GM19023 (cell line): ENCODE results near the gene PLA2G2D.

Source experiments
- ATAC-seq: cut with Tn5 transposase; IDR thresholded peaks from one replicate; pipeline ENCODE4 v1.9.1; 2021; ENCODE audit warnings: mild to moderate bottlenecking, moderate library complexity; ENCODE audit not compliant: unreplicated experiment

The PLA2G2D gene

GRCh38 chr1:20119347-20119746, at the start of gene PLA2G2D:
PLA2G2D (minus strand) TSS chr1:20119536; CDS start chr1:20119498, 38 bp downstream.
- no peak for ATAC-seq

- ATAC-seq = no peak
Measured at GRCh38 chr1:20168564-20169491, 49.5 kb upstream of the PLA2G2D start.

GRCh38 chr1:20167126-20167525, 47.8 kb upstream of the PLA2G2D start:
- ATAC-seq = no peak

GRCh38 chr1:20166051-20166450, 46.7 kb upstream of the PLA2G2D start:
- ATAC-seq = no peak

GRCh38 chr1:20165522-20165951, 46.2 kb upstream of the PLA2G2D start:
- ATAC-seq = no peak

GRCh38 chr1:20164694-20165202, 45.4 kb upstream of the PLA2G2D start:
- ATAC-seq = no peak

- ATAC-seq = no peak
Measured at GRCh38 chr1:20160034-20160433, 40.7 kb upstream of the PLA2G2D start.

- no peak for ATAC-seq
Measured at GRCh38 chr1:20158358-20159070, 39.2 kb upstream of the PLA2G2D start.

GRCh38 chr1:20154301-20154831, 35.0 kb upstream of the PLA2G2D start:
- no peak for ATAC-seq

GRCh38 chr1:20153000-20153418, 33.7 kb upstream of the PLA2G2D start:
- no peak for ATAC-seq

GRCh38 chr1:20152599-20152930, 33.2 kb upstream of the PLA2G2D start:
- ATAC-seq = no peak

GRCh38 chr1:20151906-20152598, 32.7 kb upstream of the PLA2G2D start:
- no peak for ATAC-seq

GRCh38 chr1:20150969-20151368, 31.6 kb upstream of the PLA2G2D start:
- no peak for ATAC-seq

GRCh38 chr1:20150326-20150705, 31.0 kb upstream of the PLA2G2D start:
- no peak for ATAC-seq

GRCh38 chr1:20149601-20150325, 30.4 kb upstream of the PLA2G2D start:
- ATAC-seq = no peak

GRCh38 chr1:20148571-20149500, 29.5 kb upstream of the PLA2G2D start:
- no peak for ATAC-seq

GRCh38 chr1:20147846-20148570, 28.7 kb upstream of the PLA2G2D start:
- no peak for ATAC-seq

- no peak for ATAC-seq
Measured at GRCh38 chr1:20143734-20144565, 24.6 kb upstream of the PLA2G2D start.
